HepG2 (cell line): ENCODE results near the gene STX10. TPM values are rescaled to one million over a fixed set of nuclear protein-coding genes. Genes with fewer than 3 reads are reported as not detected.

Experiments
- AKAP8 ChIP-seq: sonication (generic); formaldehyde crosslinking; IDR thresholded peaks from 2 replicates; pipeline ENCODE4 v1.5.1; 2020; ENCODE audit warnings: mild to moderate bottlenecking, missing genetic modification reagents
- ATAD3A ChIP-seq: sonication (generic); formaldehyde crosslinking; IDR thresholded peaks from 2 replicates; pipeline ENCODE4 v1.4.0; 2020; ENCODE audit warnings: missing genetic modification reagents
- CAMTA2 ChIP-seq: sonication (generic); formaldehyde crosslinking; IDR thresholded peaks from 2 replicates; pipeline ENCODE4 v1.4.0; 2020; ENCODE audit warnings: mild to moderate bottlenecking, missing genetic modification reagents, borderline replicate concordance
- NCOA2 ChIP-seq: sonication (generic); formaldehyde crosslinking; IDR thresholded peaks from 2 replicates; pipeline ENCODE4 v1.8.0; 2022; ENCODE audit warnings: inconsistent platforms
- NFKBIZ ChIP-seq: IDR thresholded peaks from 2 replicates; pipeline ENCODE4 v1.6.1; 2018; ENCODE audit warnings: missing genetic modification reagents, missing compliant biosample characterization
- RBM22 ChIP-seq: fragments of 200-400 bp; formaldehyde crosslinking; optimal IDR thresholded peaks from 2 replicates; pipeline ENCODE3; 2017; ENCODE audit warnings: mild to moderate bottlenecking, low read length, moderate library complexity
- RFX5 ChIP-seq: IDR thresholded peaks from 2 replicates; pipeline ENCODE4 v1.6.1; 2011; ENCODE audit warnings: low read depth, low read length, improper control_type of control experiment
- RNF2 ChIP-seq: fragments of 450-650 bp; conservative IDR thresholded peaks from 2 replicates; pipeline ENCODE4 v1.6.1; 2016; ENCODE audit warnings: low read depth
- XRCC5 ChIP-seq: fragments of 200-400 bp; formaldehyde crosslinking; optimal IDR thresholded peaks from 2 replicates; pipeline ENCODE3; 2017; ENCODE audit warnings: mild to moderate bottlenecking, low read length
- ZC3H4 ChIP-seq: sonication (generic); formaldehyde crosslinking; IDR thresholded peaks from 2 replicates; pipeline ENCODE4 v1.4.0; 2020; ENCODE audit warnings: missing genetic modification reagents, borderline replicate concordance
- ZKSCAN1 ChIP-seq: fragments of 150-350 bp; IDR thresholded peaks from 2 replicates; pipeline ENCODE4 v1.6.1; 2014; ENCODE audit warnings: low read length
- ZSCAN12 ChIP-seq: sonication (generic); formaldehyde crosslinking; IDR thresholded peaks from 2 replicates; pipeline ENCODE4 v1.9.0; 2021; ENCODE audit warnings: mild to moderate bottlenecking, missing genetic modification reagents
- ZSCAN25 ChIP-seq: sonication (generic); formaldehyde crosslinking; IDR thresholded peaks from 2 replicates; pipeline ENCODE4 v1.8.0; 2022; ENCODE audit warnings: mild to moderate bottlenecking, missing genetic modification reagents
- polyA plus RNA-seq, 8 experiments: library from polyadenylated mRNA; depleted of rRNA in 3 of 8; stranded (reverse) in 7 of 8; unstranded in 1 of 8; fragments of >200 nt; fragmentation: Illumina TruSeq in 4 of 8; extraction: Trizol in 4 of 8; gene quantifications; 2 replicates each; pipeline versions ENCODE4 v1.2.1 to v1.2.3, GENCODE V29; 2011 to 2016; ENCODE audit warnings: low read depth in 4 of 8, missing spikeins in 1 of 8, mixed read lengths in 1 of 8; ENCODE audit not compliant: insufficient read depth in 1 of 8
- total RNA-seq, 5 experiments: library from RNA; depleted of rRNA; stranded (reverse); fragments of >200 nt; fragmentation: Illumina TruSeq; extraction: Trizol; gene quantifications; 2 replicates each; pipeline ENCODE4 v1.2.3, GENCODE V29; 2016; ENCODE audit warnings: low read depth in 1 of 5
- TF ChIP-seq, protein P1 (sequence below): sonication (generic); formaldehyde crosslinking; IDR thresholded peaks from 2 replicates; pipeline ENCODE4 v1.4.0; 2020; ENCODE audit warnings: mild to moderate bottlenecking, missing genetic modification reagents
- TF ChIP-seq, protein P2 (sequence below): sonication (generic); formaldehyde crosslinking; IDR thresholded peaks from 2 replicates; pipeline ENCODE4 v1.4.0; 2020; ENCODE audit warnings: low read depth, mild to moderate bottlenecking, missing genetic modification reagents
- TF ChIP-seq, protein P3 (sequence below): sonication (generic); formaldehyde crosslinking; IDR thresholded peaks from 2 replicates; pipeline ENCODE4 v1.5.0; 2020; ENCODE audit warnings: mild to moderate bottlenecking, missing genetic modification reagents, moderate library complexity
- TF ChIP-seq, protein P4 (sequence below): IDR thresholded peaks from 2 replicates; pipeline ENCODE4 v1.6.1; 2016; ENCODE audit warnings: low read depth, missing genetic modification reagents, missing compliant biosample characterization
- TF ChIP-seq, protein P5 (sequence below): sonication (generic); formaldehyde crosslinking; IDR thresholded peaks from 2 replicates; pipeline ENCODE4 v1.8.1; 2023; ENCODE audit warnings: mild to moderate bottlenecking, inconsistent platforms, moderate library complexity, missing genetic modification reagents, borderline replicate concordance

Gene STX10
- total and polyA plus RNA-seq, 2 of the 13 experiments (the other 11 are each of a cell fraction or from before 2014, with no cell fraction given): 47.9 to 66.4 TPM

DNA sequence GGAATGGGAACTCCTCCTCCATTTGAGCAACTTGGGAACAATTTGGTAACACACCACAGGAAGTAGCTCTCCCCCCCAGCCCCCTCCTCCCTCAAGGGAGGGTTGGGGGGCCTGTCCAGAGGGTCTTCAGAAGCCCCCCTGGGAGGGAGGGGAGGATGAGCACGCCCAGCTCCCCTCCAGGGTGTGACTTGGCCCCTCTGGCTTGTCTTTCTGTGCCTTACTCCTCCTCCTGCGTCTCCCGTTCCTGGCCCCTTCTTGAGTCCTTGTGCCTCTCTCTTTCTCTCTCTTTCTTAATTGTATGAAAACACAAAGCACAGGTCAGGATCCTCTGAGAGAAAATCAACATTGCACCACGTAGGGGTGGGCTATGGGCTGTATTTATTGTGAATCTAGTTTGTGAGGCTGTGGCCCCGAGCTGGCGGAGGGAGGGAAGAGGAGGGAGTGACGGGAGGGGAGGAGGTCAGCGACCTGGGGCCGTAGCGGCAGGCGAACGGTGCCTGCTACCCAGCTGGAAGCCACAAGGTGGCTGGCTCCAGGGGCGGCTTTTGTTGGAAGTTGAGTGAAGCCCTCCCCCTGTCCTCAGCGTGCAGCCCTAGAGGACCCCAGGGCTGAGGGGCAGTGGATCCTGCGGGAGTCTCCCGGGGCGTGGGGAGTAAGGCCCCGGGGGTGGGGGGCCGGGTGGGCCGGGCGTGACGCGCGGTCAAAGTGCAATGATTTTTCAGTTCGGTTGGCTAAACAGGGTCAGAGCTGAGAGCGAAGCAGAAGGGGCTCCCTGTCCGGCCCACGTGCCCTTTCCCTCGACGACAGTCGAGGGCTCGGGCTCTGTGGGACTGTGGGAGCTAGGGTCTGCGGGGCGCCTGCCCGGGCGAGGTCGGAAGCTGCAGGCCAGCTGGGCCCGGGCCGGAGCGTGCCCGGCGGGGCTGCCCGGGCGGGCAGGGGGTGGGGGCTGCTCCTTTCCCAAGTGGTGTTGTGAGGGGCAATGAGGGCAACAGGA lies 53.9 kb downstream of the STX10 start (continued):
- peak; percentile 49; the same call in 1 of the 2 replicates for TF ChIP-seq ZSCAN25 (CRISPR knock-in tag)
- TF ChIP-seq, protein P1, sequence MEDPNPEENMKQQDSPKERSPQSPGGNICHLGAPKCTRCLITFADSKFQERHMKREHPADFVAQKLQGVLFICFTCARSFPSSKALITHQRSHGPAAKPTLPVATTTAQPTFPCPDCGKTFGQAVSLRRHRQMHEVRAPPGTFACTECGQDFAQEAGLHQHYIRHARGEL (CRISPR knock-in tag): no peak
- TF ChIP-seq XRCC5: peak; percentile 77
- no peak for TF ChIP-seq CAMTA2 (CRISPR knock-in tag)
- no peak for TF ChIP-seq RFX5
- TF ChIP-seq ZC3H4 (CRISPR knock-in tag): no peak
- TF ChIP-seq ZSCAN12 (CRISPR knock-in tag): no peak
- TF ChIP-seq AKAP8 (CRISPR knock-in tag): peak; percentile 54; the same call in 1 of the 2 replicates
- TF ChIP-seq ATAD3A (CRISPR knock-in tag): no peak
- peak; percentile 20; the same call in 1 of the 2 replicates for TF ChIP-seq NCOA2 (CRISPR knock-in tag)
- TF ChIP-seq, protein P2, sequence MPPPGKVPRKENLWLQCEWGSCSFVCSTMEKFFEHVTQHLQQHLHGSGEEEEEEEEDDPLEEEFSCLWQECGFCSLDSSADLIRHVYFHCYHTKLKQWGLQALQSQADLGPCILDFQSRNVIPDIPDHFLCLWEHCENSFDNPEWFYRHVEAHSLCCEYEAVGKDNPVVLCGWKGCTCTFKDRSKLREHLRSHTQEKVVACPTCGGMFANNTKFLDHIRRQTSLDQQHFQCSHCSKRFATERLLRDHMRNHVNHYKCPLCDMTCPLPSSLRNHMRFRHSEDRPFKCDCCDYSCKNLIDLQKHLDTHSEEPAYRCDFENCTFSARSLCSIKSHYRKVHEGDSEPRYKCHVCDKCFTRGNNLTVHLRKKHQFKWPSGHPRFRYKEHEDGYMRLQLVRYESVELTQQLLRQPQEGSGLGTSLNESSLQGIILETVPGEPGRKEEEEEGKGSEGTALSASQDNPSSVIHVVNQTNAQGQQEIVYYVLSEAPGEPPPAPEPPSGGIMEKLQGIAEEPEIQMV: no peak
- no peak for TF ChIP-seq NFKBIZ (CRISPR knock-in tag)
- TF ChIP-seq ZKSCAN1: no peak
- TF ChIP-seq RNF2: no peak
- TF ChIP-seq RBM22: peak; percentile 73
- TF ChIP-seq, protein P3, sequence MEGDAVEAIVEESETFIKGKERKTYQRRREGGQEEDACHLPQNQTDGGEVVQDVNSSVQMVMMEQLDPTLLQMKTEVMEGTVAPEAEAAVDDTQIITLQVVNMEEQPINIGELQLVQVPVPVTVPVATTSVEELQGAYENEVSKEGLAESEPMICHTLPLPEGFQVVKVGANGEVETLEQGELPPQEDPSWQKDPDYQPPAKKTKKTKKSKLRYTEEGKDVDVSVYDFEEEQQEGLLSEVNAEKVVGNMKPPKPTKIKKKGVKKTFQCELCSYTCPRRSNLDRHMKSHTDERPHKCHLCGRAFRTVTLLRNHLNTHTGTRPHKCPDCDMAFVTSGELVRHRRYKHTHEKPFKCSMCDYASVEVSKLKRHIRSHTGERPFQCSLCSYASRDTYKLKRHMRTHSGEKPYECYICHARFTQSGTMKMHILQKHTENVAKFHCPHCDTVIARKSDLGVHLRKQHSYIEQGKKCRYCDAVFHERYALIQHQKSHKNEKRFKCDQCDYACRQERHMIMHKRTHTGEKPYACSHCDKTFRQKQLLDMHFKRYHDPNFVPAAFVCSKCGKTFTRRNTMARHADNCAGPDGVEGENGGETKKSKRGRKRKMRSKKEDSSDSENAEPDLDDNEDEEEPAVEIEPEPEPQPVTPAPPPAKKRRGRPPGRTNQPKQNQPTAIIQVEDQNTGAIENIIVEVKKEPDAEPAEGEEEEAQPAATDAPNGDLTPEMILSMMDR (CRISPR knock-in tag): peak; percentile 77
- TF ChIP-seq, protein P4, sequence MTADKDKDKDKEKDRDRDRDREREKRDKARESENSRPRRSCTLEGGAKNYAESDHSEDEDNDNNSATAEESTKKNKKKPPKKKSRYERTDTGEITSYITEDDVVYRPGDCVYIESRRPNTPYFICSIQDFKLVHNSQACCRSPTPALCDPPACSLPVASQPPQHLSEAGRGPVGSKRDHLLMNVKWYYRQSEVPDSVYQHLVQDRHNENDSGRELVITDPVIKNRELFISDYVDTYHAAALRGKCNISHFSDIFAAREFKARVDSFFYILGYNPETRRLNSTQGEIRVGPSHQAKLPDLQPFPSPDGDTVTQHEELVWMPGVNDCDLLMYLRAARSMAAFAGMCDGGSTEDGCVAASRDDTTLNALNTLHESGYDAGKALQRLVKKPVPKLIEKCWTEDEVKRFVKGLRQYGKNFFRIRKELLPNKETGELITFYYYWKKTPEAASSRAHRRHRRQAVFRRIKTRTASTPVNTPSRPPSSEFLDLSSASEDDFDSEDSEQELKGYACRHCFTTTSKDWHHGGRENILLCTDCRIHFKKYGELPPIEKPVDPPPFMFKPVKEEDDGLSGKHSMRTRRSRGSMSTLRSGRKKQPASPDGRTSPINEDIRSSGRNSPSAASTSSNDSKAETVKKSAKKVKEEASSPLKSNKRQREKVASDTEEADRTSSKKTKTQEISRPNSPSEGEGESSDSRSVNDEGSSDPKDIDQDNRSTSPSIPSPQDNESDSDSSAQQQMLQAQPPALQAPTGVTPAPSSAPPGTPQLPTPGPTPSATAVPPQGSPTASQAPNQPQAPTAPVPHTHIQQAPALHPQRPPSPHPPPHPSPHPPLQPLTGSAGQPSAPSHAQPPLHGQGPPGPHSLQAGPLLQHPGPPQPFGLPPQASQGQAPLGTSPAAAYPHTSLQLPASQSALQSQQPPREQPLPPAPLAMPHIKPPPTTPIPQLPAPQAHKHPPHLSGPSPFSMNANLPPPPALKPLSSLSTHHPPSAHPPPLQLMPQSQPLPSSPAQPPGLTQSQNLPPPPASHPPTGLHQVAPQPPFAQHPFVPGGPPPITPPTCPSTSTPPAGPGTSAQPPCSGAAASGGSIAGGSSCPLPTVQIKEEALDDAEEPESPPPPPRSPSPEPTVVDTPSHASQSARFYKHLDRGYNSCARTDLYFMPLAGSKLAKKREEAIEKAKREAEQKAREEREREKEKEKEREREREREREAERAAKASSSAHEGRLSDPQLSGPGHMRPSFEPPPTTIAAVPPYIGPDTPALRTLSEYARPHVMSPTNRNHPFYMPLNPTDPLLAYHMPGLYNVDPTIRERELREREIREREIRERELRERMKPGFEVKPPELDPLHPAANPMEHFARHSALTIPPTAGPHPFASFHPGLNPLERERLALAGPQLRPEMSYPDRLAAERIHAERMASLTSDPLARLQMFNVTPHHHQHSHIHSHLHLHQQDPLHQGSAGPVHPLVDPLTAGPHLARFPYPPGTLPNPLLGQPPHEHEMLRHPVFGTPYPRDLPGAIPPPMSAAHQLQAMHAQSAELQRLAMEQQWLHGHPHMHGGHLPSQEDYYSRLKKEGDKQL (CRISPR knock-in tag): 0 out of 2 replicates have a peak, but pooled peaks have one; percentile 21
- TF ChIP-seq, protein P5, sequence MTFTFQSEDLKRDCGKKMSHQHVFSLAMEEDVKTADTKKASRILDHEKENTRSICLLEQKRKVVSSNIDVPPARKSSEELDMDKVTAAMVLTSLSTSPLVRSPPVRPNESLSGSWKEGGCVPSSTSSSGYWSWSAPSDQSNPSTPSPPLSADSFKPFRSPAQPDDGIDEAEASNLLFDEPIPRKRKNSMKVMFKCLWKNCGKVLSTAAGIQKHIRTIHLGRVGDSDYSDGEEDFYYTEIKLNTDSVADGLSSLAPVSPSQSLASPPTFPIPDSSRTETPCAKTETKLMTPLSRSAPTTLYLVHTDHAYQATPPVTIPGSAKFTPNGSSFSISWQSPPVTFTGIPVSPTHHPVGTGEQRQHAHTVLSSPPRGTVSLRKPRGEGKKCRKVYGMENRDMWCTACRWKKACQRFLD (CRISPR knock-in tag): no peak
